ENCODE data around the gene NOP56. TPM values are rescaled to one million over a fixed set of nuclear protein-coding genes. Genes with fewer than 3 reads are reported as not detected.

Gene NOP56
- total and polyA plus RNA-seq, 2 of the 8 experiments (the other 6 are each of a cell fraction or from before 2014, with no cell fraction given): 391 to 677 TPM

DNA sequence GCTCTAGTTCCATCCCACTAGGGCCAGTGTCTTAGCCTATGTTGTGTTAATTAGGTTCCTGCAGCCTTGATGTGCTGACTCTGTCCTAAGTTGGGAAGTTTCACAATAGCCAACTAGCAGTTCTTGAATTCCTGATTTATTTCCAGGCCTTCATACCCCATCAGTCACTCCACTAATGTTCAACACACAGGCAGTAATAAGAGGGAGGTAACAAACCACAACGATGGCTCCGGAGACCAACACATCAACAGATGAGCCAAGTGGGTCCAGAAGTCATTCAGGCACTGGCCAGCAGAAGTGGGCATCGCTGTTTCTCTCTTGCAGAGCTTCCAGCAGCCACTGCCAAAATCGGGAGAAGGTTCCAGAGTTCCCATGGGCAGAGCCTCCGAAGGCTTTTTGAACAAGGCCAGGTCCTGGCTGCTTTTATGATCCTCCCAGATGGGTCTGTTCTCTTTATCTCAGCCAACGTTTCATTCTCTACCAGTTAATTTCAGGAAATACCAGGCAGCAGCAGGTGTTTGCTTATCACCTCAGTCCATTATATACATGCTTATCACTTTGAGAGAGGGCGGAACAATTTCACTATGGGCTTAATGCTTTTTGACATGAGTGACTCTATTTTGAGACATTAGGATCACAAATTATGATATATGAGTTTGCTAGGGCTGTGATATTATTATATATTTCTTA, 48.5 kb upstream of the NOP56 start:
- CTCF ChIA-PET (ENCODE audit: partially characterized antibody): interaction anchor here (0.7 kb wide), 1 partner anchor 80 kb away, joined by 3 read pairs; no protein-coding TSS in a partner anchor
- no peak for FAIRE-seq
- TF ChIP-seq YY1 (IDR thresholded peaks at IDR 0.05; ENCODE audit: low read depth, low read length) (no peak), PHF8 (conservative IDR thresholded peaks at IDR 0.05; ENCODE audit: low read depth, low read length) (no peak), RXRA (IDR thresholded peaks at IDR 0.05; ENCODE audit: insufficient read depth, low read depth, low read length) (no peak), GTF2F1 (IDR thresholded peaks at IDR 0.05; ENCODE audit: borderline replicate concordance, low read depth, low read length) (no peak), BCL11A (IDR thresholded peaks at IDR 0.05; ENCODE audit: low read depth in 2 of 2, low read length in 2 of 2) (no peak)
- TF ChIP-seq, protein P1, sequence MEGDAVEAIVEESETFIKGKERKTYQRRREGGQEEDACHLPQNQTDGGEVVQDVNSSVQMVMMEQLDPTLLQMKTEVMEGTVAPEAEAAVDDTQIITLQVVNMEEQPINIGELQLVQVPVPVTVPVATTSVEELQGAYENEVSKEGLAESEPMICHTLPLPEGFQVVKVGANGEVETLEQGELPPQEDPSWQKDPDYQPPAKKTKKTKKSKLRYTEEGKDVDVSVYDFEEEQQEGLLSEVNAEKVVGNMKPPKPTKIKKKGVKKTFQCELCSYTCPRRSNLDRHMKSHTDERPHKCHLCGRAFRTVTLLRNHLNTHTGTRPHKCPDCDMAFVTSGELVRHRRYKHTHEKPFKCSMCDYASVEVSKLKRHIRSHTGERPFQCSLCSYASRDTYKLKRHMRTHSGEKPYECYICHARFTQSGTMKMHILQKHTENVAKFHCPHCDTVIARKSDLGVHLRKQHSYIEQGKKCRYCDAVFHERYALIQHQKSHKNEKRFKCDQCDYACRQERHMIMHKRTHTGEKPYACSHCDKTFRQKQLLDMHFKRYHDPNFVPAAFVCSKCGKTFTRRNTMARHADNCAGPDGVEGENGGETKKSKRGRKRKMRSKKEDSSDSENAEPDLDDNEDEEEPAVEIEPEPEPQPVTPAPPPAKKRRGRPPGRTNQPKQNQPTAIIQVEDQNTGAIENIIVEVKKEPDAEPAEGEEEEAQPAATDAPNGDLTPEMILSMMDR (IDR thresholded peaks at IDR 0.05; ENCODE audit: control extremely low read depth in 1 of 3, insufficient read depth in 1 of 3, low read depth in 1 of 3, low read length in 3 of 3): no peak
- TF ChIP-seq, protein P2, sequence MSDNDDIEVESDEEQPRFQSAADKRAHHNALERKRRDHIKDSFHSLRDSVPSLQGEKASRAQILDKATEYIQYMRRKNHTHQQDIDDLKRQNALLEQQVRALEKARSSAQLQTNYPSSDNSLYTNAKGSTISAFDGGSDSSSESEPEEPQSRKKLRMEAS (IDR thresholded peaks at IDR 0.05): no peak
- TF ChIP-seq, protein P3, sequence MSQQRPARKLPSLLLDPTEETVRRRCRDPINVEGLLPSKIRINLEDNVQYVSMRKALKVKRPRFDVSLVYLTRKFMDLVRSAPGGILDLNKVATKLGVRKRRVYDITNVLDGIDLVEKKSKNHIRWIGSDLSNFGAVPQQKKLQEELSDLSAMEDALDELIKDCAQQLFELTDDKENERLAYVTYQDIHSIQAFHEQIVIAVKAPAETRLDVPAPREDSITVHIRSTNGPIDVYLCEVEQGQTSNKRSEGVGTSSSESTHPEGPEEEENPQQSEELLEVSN (IDR thresholded peaks at IDR 0.05): no peak

More for the DNA sequence above, 48.5 kb upstream of the NOP56 start:
- no peak overlapping the region for H2BK120ac ChIP-seq (replicated peaks; ENCODE audit: low read depth, low read length)
- DNase-seq (ENCODE audit: low read depth in 1 of 2, low spot score in 2 of 2): no peak
- no peak overlapping the region for H2AK5ac ChIP-seq (ENCODE audit: low read depth, low read length)
- no peak overlapping the region for H3K23ac ChIP-seq (ENCODE audit: insufficient read length)
- H4K20me1 ChIP-seq (replicated peaks in 1 of 2; ENCODE audit: control insufficient read depth in 1 of 2, insufficient read depth in 2 of 2, low read length in 2 of 2): no peaks in the 10 kb centered on the region
- H3K4me1 ChIP-seq (replicated peaks in 1 of 4; ENCODE audit: control insufficient read depth in 3 of 4, insufficient read depth in 4 of 4, low read length in 3 of 4): no peaks in the 10 kb centered on the region; a peak in 1 of 7 replicates
- no peak overlapping the region for H3K27ac ChIP-seq (ENCODE audit: low read depth, low read length)
- H3K56ac ChIP-seq (replicated peaks; ENCODE audit: insufficient read length, low read depth, low read length): no peak overlapping the region
- no peak overlapping the region for H3K18ac ChIP-seq (ENCODE audit: extremely low read depth, low read length)
- H2BK12ac ChIP-seq (ENCODE audit: low read depth, low read length): no peak overlapping the region
- no peak overlapping the region for H3K4ac ChIP-seq (replicated peaks; ENCODE audit: insufficient read length, low read depth, low read length)
- H4K8ac ChIP-seq (ENCODE audit: extremely low read depth, insufficient read depth, low read length): no peak overlapping the region
- POLR2A ChIA-PET (ENCODE audit: partially characterized antibody): interaction anchor here (0.9 kb wide), 1 partner anchor 135 kb away, joined by 4 read pairs; no protein-coding TSS in a partner anchor
- H2BK20ac ChIP-seq (ENCODE audit: low read length): no peak overlapping the region
- no peak overlapping the region for H3K9ac ChIP-seq (replicated peaks in 1 of 4; ENCODE audit: extremely low read depth in 1 of 4, low read depth in 3 of 4, low read length in 3 of 4)
- H2AFZ ChIP-seq (ENCODE audit: low read length): 0 out of 2 replicates have a peak overlapping the region, but pooled peaks have one; percentile 0
- no peak overlapping the region for H3K4me3 ChIP-seq (ENCODE audit: extremely low read depth in 1 of 4, insufficient read depth in 2 of 4, low read depth in 3 of 4, low read length in 4 of 4)
- no peak overlapping the region for H3K4me2 ChIP-seq (ENCODE audit: insufficient read depth in 1 of 2, low read depth in 2 of 2, low read length in 2 of 2)
- no peak overlapping the region for H4K5ac ChIP-seq (ENCODE audit: insufficient read length, low read depth, low read length)
- no peaks in the 10 kb centered on the region for H3K27me3 ChIP-seq (replicated peaks in 1 of 4; ENCODE audit: control insufficient read depth in 3 of 4, extremely low read depth in 1 of 4, insufficient read depth in 3 of 4, low read length in 3 of 4)
- peaks cover 3 to 10% of the 10 kb centered on the region in 2 experiments; a peak in 3 of 4 replicates for H3K9me3 ChIP-seq (ENCODE audit: insufficient read depth in 2 of 2, low read depth in 1 of 2, low read length in 1 of 2)
- no peak overlapping the region for H3K14ac ChIP-seq (ENCODE audit: insufficient read length)
- H3K79me1 ChIP-seq (ENCODE audit: low read depth, low read length): no peaks in the 10 kb centered on the region
- 92% methylated on average over 7 of the region's 7 CpGs; no CpG with 5 or more reads in 1 of the 2 experiments for WGBS, 2 experiments (ENCODE audit: extremely low coverage in 1 of 2, insufficient coverage in 1 of 2, insufficient read length in 1 of 2, insufficient replicate concordance in 2 of 2, low coverage in 1 of 2, low lambda C conversion rate in 2 of 2, missing lambda C conversion rate in 1 of 2)
- no peaks in the 10 kb centered on the region for H3K79me2 ChIP-seq (ENCODE audit: control insufficient read depth in 1 of 2, insufficient read depth in 2 of 2, low read length in 2 of 2)
- no peak overlapping the region for H2BK5ac ChIP-seq (ENCODE audit: low read depth, low read length)
- H2BK15ac ChIP-seq (ENCODE audit: low read length): no peak overlapping the region
- no peaks in the 10 kb centered on the region; a peak in 1 of 8 replicates for H3K36me3 ChIP-seq (ENCODE audit: control insufficient read depth in 2 of 4, insufficient read depth in 4 of 4, low read length in 3 of 4)
- no peaks in the 10 kb centered on the region for H3K23me2 ChIP-seq (ENCODE audit: low read depth, low read length)
- H4K91ac ChIP-seq (replicated peaks; ENCODE audit: insufficient read length, low read length): no peak overlapping the region
